A549 treated with ZK216348 at 1 μM for 4 hours (cell line): ENCODE data around the gene ZDBF2. TPM values are rescaled to one million over a fixed set of nuclear protein-coding genes. Genes with fewer than 3 reads are reported as not detected.

Source experiments
- total RNA-seq: library from RNA; stranded (reverse); fragments of 200-300 nt; extraction: Qiagen RNA extraction; gene quantifications from 5 replicates; pipeline ENCODE4 v1.2.3, GENCODE V29; 2022; ENCODE audit warnings: low read depth

Gene ZDBF2
- total RNA-seq: 0.68 to 1.7 TPM (median 1.1 TPM) in 5 replicates

GRCh38 chr2:206274434-206275311, at the start of gene ZDBF2:
Gene ZDBF2 (plus strand): TSS chr2:206274663. CDS start chr2:206281850, 7,187 bp downstream.

Other genes with a start within 250 kb of the ZDBF2 start
- gene INO80D, start 188.5 kb upstream of the ZDBF2 start, total RNA-seq: 0.90 to 2.0 TPM (median 1.8 TPM) in 5 replicates
- gene NDUFS1, start 115.2 kb upstream of the ZDBF2 start, total RNA-seq: 59.3 to 71.8 TPM (median 59.8 TPM) in 5 replicates
- gene EEF1B2, start 114.8 kb upstream of the ZDBF2 start, total RNA-seq: 1,015 to 1,176 TPM (median 1,046 TPM) in 5 replicates
- gene ADAM23, start 168.9 kb downstream of the ZDBF2 start, total RNA-seq: 9.1 to 12.6 TPM (median 10.1 TPM) in 5 replicates